Kidney epithelial cell (primary cell): ENCODE results near the gene ENHO. TPM values are rescaled to one million over a fixed set of nuclear protein-coding genes. Genes with fewer than 3 reads are reported as not detected.

Experiments used
- DNase-seq: peaks from one replicate; pipeline ENCODE4 v3.0.0-alpha.2; 2010; ENCODE audit warnings: low read depth
- H3K27me3 ChIP-seq: 2 replicates; pipeline ENCODE4 v1.6.0; 2011; ENCODE audit warnings: low read length; ENCODE audit not compliant: control insufficient read depth, insufficient read depth
- H3K36me3 ChIP-seq: 2 replicates; pipeline ENCODE4 v1.5.1; 2011; ENCODE audit warnings: low read length; ENCODE audit not compliant: control insufficient read depth, insufficient read depth
- H3K4me3 ChIP-seq: 2 replicates; pipeline ENCODE4 v1.5.1; 2011; ENCODE audit warnings: low read depth, mild to moderate bottlenecking, control low read depth, low read length
- total RNA-seq: library from RNA; depleted of rRNA; stranded (reverse); fragments of >200 nt; gene quantifications from 2 replicates; pipeline ENCODE4 v1.2.3, GENCODE V29; 2015
- TF ChIP-seq, protein P1 (sequence below): IDR thresholded peaks from 2 replicates; pipeline ENCODE4 v1.5.1; 2011; ENCODE audit warnings: mild to moderate bottlenecking, moderate library complexity, low read length, control low read depth, inconsistent platforms; ENCODE audit not compliant: insufficient read depth, poor library complexity, severe bottlenecking

The ENHO gene
- total RNA-seq, 1 donor from 2014 or later, result 1.5 TPM

GRCh38 chr9:34521406-34522045, 1.3 kb downstream of the ENHO start:
- DNase-seq, result no peak
- no peak overlapping the region for H3K4me3 ChIP-seq
- TF ChIP-seq, protein P1, sequence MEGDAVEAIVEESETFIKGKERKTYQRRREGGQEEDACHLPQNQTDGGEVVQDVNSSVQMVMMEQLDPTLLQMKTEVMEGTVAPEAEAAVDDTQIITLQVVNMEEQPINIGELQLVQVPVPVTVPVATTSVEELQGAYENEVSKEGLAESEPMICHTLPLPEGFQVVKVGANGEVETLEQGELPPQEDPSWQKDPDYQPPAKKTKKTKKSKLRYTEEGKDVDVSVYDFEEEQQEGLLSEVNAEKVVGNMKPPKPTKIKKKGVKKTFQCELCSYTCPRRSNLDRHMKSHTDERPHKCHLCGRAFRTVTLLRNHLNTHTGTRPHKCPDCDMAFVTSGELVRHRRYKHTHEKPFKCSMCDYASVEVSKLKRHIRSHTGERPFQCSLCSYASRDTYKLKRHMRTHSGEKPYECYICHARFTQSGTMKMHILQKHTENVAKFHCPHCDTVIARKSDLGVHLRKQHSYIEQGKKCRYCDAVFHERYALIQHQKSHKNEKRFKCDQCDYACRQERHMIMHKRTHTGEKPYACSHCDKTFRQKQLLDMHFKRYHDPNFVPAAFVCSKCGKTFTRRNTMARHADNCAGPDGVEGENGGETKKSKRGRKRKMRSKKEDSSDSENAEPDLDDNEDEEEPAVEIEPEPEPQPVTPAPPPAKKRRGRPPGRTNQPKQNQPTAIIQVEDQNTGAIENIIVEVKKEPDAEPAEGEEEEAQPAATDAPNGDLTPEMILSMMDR, result no peak
- no peaks in the 10 kb centered on the region for H3K36me3 ChIP-seq
- H3K27me3 ChIP-seq, result peaks cover 33% of the 10 kb centered on the region

GRCh38 chr9:34520505-34521385, 2.0 kb downstream of the ENHO start:
- Histone ChIP-seq H3K4me3 (no peak overlapping the region), H3K27me3 (peaks cover 33% of the 10 kb centered on the region), H3K36me3 (no peaks in the 10 kb centered on the region)
- DNase-seq, result no peak
- TF ChIP-seq, protein P1, result no peak

DNA sequence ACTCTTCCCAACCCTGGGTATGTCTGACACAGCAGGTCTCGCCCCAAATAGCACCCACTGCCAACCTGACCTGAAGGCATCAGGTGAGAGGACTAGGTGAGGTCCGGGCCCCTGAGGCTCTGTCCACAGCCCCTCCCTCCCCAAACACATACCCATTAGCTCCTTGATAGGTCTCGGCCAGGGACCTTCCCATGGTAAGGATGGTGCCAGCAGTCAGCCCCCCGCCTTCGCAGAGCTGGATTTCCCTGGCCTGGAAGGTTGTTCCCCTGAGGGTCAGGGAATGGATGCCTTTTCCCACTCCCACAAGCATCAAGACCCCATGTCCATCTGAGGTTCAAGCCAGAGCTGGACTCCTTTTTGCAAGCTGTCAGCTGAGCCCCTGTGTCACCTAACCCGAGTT, 2.7 kb downstream of the ENHO start:
- TF ChIP-seq, protein P1, result no peak
- no peak for DNase-seq
- Histone ChIP-seq H3K36me3 (no peaks in the 10 kb centered on the region), H3K27me3 (peaks cover 33% of the 10 kb centered on the region), H3K4me3 (no peak overlapping the region)

- Histone ChIP-seq H3K4me3 (no peak overlapping the region), H3K36me3 (no peaks in the 10 kb centered on the region), H3K27me3 (peaks cover 35% of the 10 kb centered on the region)
- TF ChIP-seq, protein P1, result no peak
- no peak for DNase-seq
Measured at GRCh38 chr9:34519321-34520020, 3.3 kb downstream of the ENHO start.

DNA sequence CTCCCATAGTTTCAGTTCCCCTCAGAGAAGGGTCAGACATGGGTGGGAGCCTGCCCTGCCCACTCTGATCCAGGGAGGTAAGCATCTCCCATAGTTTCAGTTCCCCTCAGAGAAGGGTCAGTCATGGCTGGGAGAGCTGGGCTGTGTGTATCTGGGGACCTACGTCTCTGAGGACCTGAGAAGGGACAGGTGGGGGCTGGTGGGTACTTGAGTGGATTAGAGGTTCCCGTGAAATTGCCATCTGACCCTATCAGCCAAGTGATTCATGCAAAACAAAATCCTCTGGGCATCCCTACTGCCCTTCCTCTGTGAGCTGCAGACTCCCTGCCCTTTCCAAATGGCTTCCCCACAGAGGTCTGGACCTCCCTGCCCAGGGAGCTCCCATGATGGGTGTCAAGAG, 3.9 kb downstream of the ENHO start:
- peaks cover 40% of the 10 kb centered on the region for H3K27me3 ChIP-seq
- TF ChIP-seq, protein P1, result no peak

More for the DNA sequence above, 3.9 kb downstream of the ENHO start:
- no peak overlapping the region for H3K4me3 ChIP-seq
- H3K36me3 ChIP-seq, result no peaks in the 10 kb centered on the region
- DNase-seq, result no peak
